GM18511 (cell line): ENCODE results near the gene ZNF649.

Source experiments
- ATAC-seq: cut with Tn5 transposase; IDR thresholded peaks from one replicate; pipeline ENCODE4 v1.9.1; 2021; ENCODE audit warnings: mild to moderate bottlenecking, moderate library complexity; ENCODE audit not compliant: unreplicated experiment

Gene ZNF649

DNA sequence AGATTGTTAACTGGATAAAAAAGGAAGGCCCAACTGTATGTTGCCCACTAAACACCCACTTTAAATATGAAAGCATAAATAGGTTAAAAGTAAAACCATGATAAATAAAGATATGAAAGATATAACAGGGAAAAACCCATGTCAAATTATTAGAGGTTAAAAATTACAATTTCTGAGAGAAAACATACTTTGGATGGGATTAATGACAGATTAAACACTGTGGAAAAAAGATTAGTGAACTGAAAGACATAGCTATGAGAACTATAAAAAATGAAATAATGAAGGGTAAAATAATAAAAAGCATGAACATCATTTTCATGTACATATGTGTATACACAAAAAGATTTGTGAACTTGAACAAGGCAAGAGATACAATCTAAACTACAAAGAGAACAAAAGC is 14.9 kb downstream of the ZNF649 start:
- ATAC-seq = no peak

DNA sequence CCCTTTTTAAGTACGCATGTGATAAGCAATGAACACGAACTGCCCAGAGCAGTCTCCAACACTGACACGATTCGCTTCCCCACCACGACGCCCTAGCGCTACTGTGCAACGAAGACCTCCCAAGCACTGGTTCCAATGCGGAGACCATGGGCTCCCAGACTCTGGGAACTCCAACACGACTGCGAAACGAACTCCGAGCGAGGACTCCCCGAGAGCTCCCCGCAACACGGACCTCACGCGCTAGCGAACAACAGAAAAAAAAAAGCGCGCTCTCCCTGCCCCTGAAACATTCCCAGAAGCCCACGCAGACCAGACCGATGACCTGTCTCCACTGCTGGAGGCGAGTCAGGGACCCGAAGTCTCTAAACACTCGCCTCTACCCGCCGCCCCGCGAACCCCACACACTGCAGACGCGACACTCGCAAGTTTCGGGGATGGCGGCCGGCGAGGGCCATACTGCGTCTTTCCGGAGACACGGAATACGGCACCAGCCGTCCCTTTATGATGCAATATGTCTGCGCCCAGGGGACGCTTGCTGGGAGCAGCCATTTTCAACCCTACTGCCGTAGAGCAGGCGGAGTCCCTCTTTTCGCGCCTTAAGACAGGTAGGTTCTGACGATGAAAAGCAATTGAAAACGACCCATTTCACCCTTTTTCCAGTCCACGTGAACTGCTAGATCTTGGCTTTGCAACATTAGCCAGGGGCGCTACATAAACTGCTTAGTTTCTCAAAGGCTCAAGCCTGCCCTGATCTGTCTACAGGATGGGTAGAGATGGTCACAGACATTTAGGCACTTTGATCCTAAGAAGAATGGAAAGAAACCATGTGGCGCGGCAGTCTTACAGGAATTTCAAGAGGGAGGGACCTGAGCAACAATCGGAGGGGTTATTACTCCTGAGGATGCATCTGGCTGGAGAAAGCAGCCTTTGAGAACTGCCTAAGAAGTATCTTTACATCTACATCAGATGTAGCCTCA is 17.0 kb downstream of the ZNF649 start, which contains the start of gene ZNF577:
Gene ZNF577 (minus strand): TSS at position 430 of the 977 bp plus-strand sequence. CDS start 7,569 bp downstream, outside the sequence.
- ATAC-seq = no peak

- no peak for ATAC-seq
Measured at GRCh38 chr19:51884713-51885112, 20.1 kb downstream of the ZNF649 start.

DNA sequence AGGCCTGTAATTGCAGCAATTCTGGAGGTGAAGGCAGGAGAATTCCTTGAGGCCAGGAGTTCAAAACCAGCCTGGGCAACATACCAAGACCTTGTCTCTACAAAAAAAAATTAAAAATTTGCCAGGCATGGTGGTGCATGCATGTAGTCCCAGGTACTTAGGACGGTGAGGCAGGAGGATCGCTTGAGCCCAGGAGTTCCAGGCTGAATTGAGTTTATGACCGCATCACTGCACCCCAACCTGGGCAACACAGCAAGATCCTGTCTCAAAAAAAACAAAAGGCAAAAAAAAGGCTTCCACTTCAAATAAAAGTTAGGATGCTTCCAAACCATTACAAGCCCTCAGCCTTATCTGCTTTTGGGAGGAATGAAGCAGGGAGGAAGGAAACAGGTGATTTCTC is 22.3 kb downstream of the ZNF649 start:
- no peak for ATAC-seq

GRCh38 chr19:51873097-51873496 is 31.7 kb downstream of the ZNF649 start:
- ATAC-seq = no peak

GRCh38 chr19:51861870-51862622 is 42.8 kb downstream of the ZNF649 start:
- no peak for ATAC-seq
